Islet precursor cell (in vitro differentiated cells): ENCODE data around the gene RAD21L1.
"Not testable (repeated sequence)": the region's sequence is repeated elsewhere in the genome, so short reads cannot be mapped to it uniquely, and the experiment has no call there.

ENCODE experiments used
- DNase-seq: peaks from one replicate; pipeline ENCODE4 v3.0.0-alpha.2; 2018

The RAD21L1 gene

GRCh38 chr20:1202762-1203504 is 22.9 kb upstream of the RAD21L1 start, which contains the start of gene C20orf202:
Gene C20orf202, plus strand, starts transcription at chr20:1203454. Its CDS starts 132 bp downstream, at chr20:1203586.
- no peak for DNase-seq

GRCh38 chr20:1203630-1204029 is 22.2 kb upstream of the RAD21L1 start:
- DNase-seq, result peak; percentile 35

- peak; percentile 29 for DNase-seq
Measured at GRCh38 chr20:1204113-1204512, 21.7 kb upstream of the RAD21L1 start.

- DNase-seq, result no peak
Measured at GRCh38 chr20:1204576-1204975, 21.3 kb upstream of the RAD21L1 start.

GRCh38 chr20:1205802-1206201 is 20.0 kb upstream of the RAD21L1 start:
- no peak for DNase-seq

GRCh38 chr20:1206366-1207148 is 19.3 kb upstream of the RAD21L1 start:
- no peak for DNase-seq

- no peak for DNase-seq
Measured at GRCh38 chr20:1207293-1207878, 18.5 kb upstream of the RAD21L1 start.

GRCh38 chr20:1209447-1210387 is 16.1 kb upstream of the RAD21L1 start:
- no peak for DNase-seq

GRCh38 chr20:1210501-1210900 is 15.3 kb upstream of the RAD21L1 start:
- DNase-seq, result no peak

- DNase-seq, result no peak
Measured at GRCh38 chr20:1212023-1212422, 13.8 kb upstream of the RAD21L1 start.

GRCh38 chr20:1212607-1213396 is 13.0 kb upstream of the RAD21L1 start:
- DNase-seq, result peak; percentile 86

GRCh38 chr20:1214838-1215261 is 11.0 kb upstream of the RAD21L1 start:
- no peak for DNase-seq

GRCh38 chr20:1215386-1216170 is 10.3 kb upstream of the RAD21L1 start:
- DNase-seq, result no peak

GRCh38 chr20:1216527-1217427 is 9.1 kb upstream of the RAD21L1 start:
- not testable (repeated sequence) for DNase-seq

- not testable (repeated sequence) for DNase-seq
Measured at GRCh38 chr20:1222750-1223149, 3.1 kb upstream of the RAD21L1 start.

GRCh38 chr20:1224205-1224890 is 1.5 kb upstream of the RAD21L1 start:
- no peak for DNase-seq

- no peak for DNase-seq
Measured at GRCh38 chr20:1225263-1225782, 521 bp upstream of the RAD21L1 start.

- DNase-seq, result no peak
Measured at GRCh38 chr20:1229541-1229940, 3.7 kb downstream of the RAD21L1 start.
